Lung (tissue), 16 donors: ENCODE data around the gene PPP3R1. TPM values are rescaled to one million over a fixed set of nuclear protein-coding genes. Genes with fewer than 3 reads are reported as not detected.
A peak's percentile ranks its signal among the peaks of the same experiment; 100 is the strongest.

ENCODE experiments used
- ATAC-seq: fragments of 200-7000 bp; cut with Tn5 transposase; one replicate; pipeline ENCODE4 v1.9.1; 2020; ENCODE audit warnings: moderate number of reproducible peaks; ENCODE audit not compliant: insufficient read depth, low FRiP score
- DNase-seq, 3 donors: peaks; one replicate each; pipeline ENCODE4 v3.0.0-alpha.2; 2013 to 2017
- H3K27ac ChIP-seq, 2 donors: one replicate each; pipeline ENCODE4 v1.5.1; 2013; ENCODE audit warnings: mild to moderate bottlenecking in 2 of 2, moderate library complexity in 2 of 2, control low read depth in 1 of 2, inconsistent platforms in 1 of 2, low read depth in 1 of 2, low read length in 1 of 2
- H3K27me3 ChIP-seq, 3 donors: one replicate each; pipeline ENCODE4 v1.5.1; 2013; ENCODE audit warnings: low read length in 2 of 3; ENCODE audit not compliant: control insufficient read depth in 3 of 3, insufficient read depth in 3 of 3
- H3K36me3 ChIP-seq, 4 donors: one replicate each; pipeline ENCODE4 v1.5.1; 2013; ENCODE audit warnings: low read length in 4 of 4, mild to moderate bottlenecking in 1 of 4, moderate library complexity in 1 of 4; ENCODE audit not compliant: control insufficient read depth in 4 of 4, insufficient read depth in 4 of 4
- H3K4me1 ChIP-seq, 5 donors: one replicate each; pipeline ENCODE4 v1.5.1; 2013; ENCODE audit warnings: low read length in 5 of 5, mild to moderate bottlenecking in 2 of 5, moderate library complexity in 1 of 5; ENCODE audit not compliant: control insufficient read depth in 5 of 5, insufficient read depth in 5 of 5
- H3K4me3 ChIP-seq: one replicate; pipeline ENCODE4 v1.5.1; 2013; ENCODE audit warnings: mild to moderate bottlenecking, control low read depth, moderate library complexity
- H3K9ac ChIP-seq, 2 donors: one replicate each; pipeline ENCODE4 v1.5.1; 2013; ENCODE audit warnings: low read length in 2 of 2, control low read depth in 1 of 2; ENCODE audit not compliant: insufficient read depth in 1 of 2
- H3K9me3 ChIP-seq, 4 donors: one replicate each; pipeline ENCODE4 v1.5.1; 2013; ENCODE audit warnings: low read length in 3 of 4, mild to moderate bottlenecking in 1 of 4, moderate library complexity in 1 of 4; ENCODE audit not compliant: control insufficient read depth in 4 of 4, insufficient read depth in 3 of 4
- CTCF ChIP-seq: IDR thresholded peaks from 2 replicates; pipeline ENCODE4 v1.5.1; 2012; ENCODE audit warnings: mild to moderate bottlenecking; ENCODE audit errors: control extremely low read depth, extremely low read depth
- WGBS, 2 donors: extraction: QIAGEN DNeasy Blood & Tissue Kit; methylation state at CpG; one replicate each; pipeline ENCODE4 v1.1.7; 2013; 5-methylcytosine and 5-hydroxymethylcytosine counted together
- long read RNA-seq, 5 donors: transcript quantifications; one replicate each; lab custom pipeline, GENCODE V29; 2026
- polyA plus RNA-seq, 2 donors: library from polyadenylated mRNA; stranded (reverse); fragments of 200-250 nt; gene quantifications; one replicate each; pipeline ENCODE4 v1.2.1, GENCODE V29; 2013
- total RNA-seq, 2 donors: library from RNA; depleted of rRNA in 1 of 2; stranded (reverse); fragments of >200 nt in 1 of 2; gene quantifications; one replicate each; pipeline ENCODE4 v1.2.1, GENCODE V29; 2014 to 2021
- donor health status: control.
- donor health status: control.
- donor health status: Bipolar disorder and iron deficiency.
- donor health status: healthy.
- donor health status: DM: yes; HTN: yes; CAD: no.

PPP3R1 gene
- 10 to 100 TPM; 48.6 to 69.7 TPM for total RNA-seq
- polyA plus RNA-seq = 10 to 100 TPM; 20.8 to 24.9 TPM
- long read RNA-seq, donor 1, transcript PPP3R1-201 (6 exons, 3,023 nt) = major isoform, 22 of 27 reads
- long read RNA-seq, donor 1, partial matches to known transcripts = 5 of 27 reads
- long read RNA-seq, donor 1, other reads (novel, unspliced or antisense) = 0 of 27 reads
- long read RNA-seq, donor 2, transcript PPP3R1-201 (6 exons, 3,023 nt) = major isoform, 6 of 6 reads
- long read RNA-seq, donor 2, partial matches to known transcripts = 0 of 6 reads
- long read RNA-seq, donor 2, other reads (novel, unspliced or antisense) = 0 of 6 reads
- long read RNA-seq, donor 3, transcript PPP3R1-201 (6 exons, 3,023 nt) = major isoform, 13 of 13 reads
- long read RNA-seq, donor 3, partial matches to known transcripts = 0 of 13 reads
- long read RNA-seq, donor 3, other reads (novel, unspliced or antisense) = 0 of 13 reads
- long read RNA-seq, donor 4, partial matches to known transcripts = 0 of 3 reads
- long read RNA-seq, donor 4, other reads (novel, unspliced or antisense) = 0 of 3 reads
- long read RNA-seq, donor 5, transcript PPP3R1-201 (6 exons, 3,023 nt) = major isoform, 17 of 17 reads
- long read RNA-seq, donor 5, partial matches to known transcripts = 0 of 17 reads
- long read RNA-seq, donor 5, other reads (novel, unspliced or antisense) = 0 of 17 reads

- Histone ChIP-seq H3K36me3 (peaks cover 0 to 4% (median 0%) of the 10 kb centered on the region in 4 donors), H3K4me1 (peaks cover 0 to 40% (median 15%) of the 10 kb centered on the region in 5 donors), H3K27ac (peak within 1 kb of the TSS; percentile 96 to 99), H3K27me3 (no peaks in the 10 kb centered on the region), H3K9ac (peak within 1 kb of the TSS; percentile 90 to 95), H3K4me3 (peak within 1 kb of the TSS; percentile 76), H3K9me3 (no peaks in the 10 kb centered on the region)
- ATAC-seq = peak; percentile 95
- peak; percentile 97 to 99 (median 98) for DNase-seq
- no peak for TF ChIP-seq CTCF
- WGBS, 2 donors = 0 to 1% methylated on average over 57 to 79 of the region's 79 CpGs
Measured at GRCh38 chr2:68252400-68253218, at the start of gene PPP3R1. PPP3R1 (minus strand) TSS chr2:68252532; CDS start chr2:68252127, 405 bp downstream.

- Histone ChIP-seq H3K27me3 (no peaks in the 10 kb centered on the region), H3K9me3 (no peaks in the 10 kb centered on the region), H3K9ac (no peak overlapping the region), H3K36me3 (no peaks in the 10 kb centered on the region), H3K4me1 (peaks cover 0 to 25% (median 0%) of the 10 kb centered on the region in 5 donors), H3K4me3 (no peak overlapping the region), H3K27ac (no peak overlapping the region)
- ATAC-seq (no peak), DNase-seq (peak in 1 of 3 donors; percentile 13)
- TF ChIP-seq CTCF = no peak
Measured at GRCh38 chr2:68295516-68295915, 43.2 kb upstream of the PPP3R1 start.

- no peaks in the 10 kb centered on the region for H3K36me3 ChIP-seq
- TF ChIP-seq CTCF = no peak
- ATAC-seq (no peak), DNase-seq (no peak)
- no peak overlapping the region for H3K4me3 ChIP-seq
- H3K9ac ChIP-seq = no peak overlapping the region
- H3K9me3 ChIP-seq = no peaks in the 10 kb centered on the region
- no peaks in the 10 kb centered on the region for H3K27me3 ChIP-seq
- 43 to 58% methylated on average over 2 of the region's 2 CpGs for WGBS, 2 donors
- no peak overlapping the region for H3K27ac ChIP-seq
- H3K4me1 ChIP-seq = peaks cover 0 to 28% (median 0%) of the 10 kb centered on the region in 5 donors
Measured at GRCh38 chr2:68294913-68295312, 42.6 kb upstream of the PPP3R1 start.
